ENCODE data around the gene RBM15.

The RBM15 gene

DNA sequence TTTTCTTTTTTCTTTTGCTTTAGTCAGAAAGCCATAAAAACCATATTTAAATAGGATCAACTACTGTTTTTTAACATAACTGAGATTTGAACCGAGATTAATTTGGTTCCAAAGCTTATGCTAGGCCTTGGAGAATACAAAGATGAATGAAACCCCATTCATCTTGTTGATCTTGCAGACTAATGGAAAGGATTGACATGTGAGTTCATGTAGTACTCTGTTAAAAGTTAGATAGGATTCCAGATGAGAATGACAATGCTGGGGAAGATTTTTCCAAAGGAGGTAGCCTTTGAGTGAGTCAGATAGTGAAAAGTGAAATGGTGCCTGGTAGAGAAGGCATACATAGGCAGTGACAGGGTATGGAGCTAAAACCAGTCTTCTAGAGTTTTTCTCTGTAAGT, 22.7 kb downstream of the RBM15 start:
- DNase-seq: no peak

DNA sequence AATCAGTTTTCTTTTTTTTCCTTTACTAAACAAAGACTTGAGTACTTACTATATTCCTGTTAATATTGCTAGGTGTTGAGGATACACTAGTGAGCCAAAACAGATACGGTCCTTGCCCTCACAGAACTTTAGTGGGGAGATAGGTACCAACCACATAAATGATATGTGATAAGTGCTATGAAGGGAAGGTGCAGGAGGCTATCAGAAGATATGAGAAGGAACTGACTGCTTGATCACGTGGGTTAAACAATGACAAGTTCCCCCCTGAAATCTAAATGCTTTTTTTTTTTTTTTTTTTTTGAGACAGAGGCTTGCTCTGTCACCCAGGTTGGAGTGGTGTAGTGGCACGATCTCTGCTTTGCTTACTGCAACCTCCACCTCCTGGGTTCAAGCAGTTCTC, 25.0 kb downstream of the RBM15 start:
- DNase-seq: no peak

- no peak for DNase-seq
Observed at GRCh38 chr1:110370827-110371226, 31.6 kb downstream of the RBM15 start.

- DNase-seq: no peak
Observed at GRCh38 chr1:110375490-110375889, 36.3 kb downstream of the RBM15 start.

DNA sequence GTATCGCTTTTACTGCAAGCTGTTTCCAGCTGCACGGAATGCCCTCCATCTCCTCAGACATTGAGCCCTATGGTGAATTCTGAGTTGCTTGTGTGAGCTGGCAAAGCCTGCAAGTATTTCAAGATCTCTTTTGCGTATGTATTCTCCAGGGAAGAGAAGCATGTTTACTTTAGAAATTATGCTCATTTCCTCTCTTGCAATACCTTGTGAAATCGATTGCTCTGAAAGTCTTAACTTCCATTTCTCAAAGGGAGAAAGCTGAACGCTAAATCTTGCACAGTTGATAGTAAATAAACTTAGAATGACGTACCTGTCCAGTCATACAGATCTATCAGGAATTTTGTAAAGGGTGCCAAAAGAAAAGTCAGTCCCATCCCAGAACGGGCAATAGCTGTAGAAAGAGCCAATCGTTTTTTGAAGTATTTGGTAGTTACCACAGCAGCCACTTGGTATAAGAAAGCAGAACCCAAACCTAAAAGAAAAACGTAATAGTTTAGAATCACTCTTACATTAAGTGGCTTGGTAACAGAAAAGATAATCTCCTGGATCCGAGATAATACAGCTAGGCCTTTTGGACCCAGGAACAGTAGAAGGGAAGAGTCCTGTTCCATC, 41.6 kb downstream of the RBM15 start:
- DNase-seq: no peak

DNA sequence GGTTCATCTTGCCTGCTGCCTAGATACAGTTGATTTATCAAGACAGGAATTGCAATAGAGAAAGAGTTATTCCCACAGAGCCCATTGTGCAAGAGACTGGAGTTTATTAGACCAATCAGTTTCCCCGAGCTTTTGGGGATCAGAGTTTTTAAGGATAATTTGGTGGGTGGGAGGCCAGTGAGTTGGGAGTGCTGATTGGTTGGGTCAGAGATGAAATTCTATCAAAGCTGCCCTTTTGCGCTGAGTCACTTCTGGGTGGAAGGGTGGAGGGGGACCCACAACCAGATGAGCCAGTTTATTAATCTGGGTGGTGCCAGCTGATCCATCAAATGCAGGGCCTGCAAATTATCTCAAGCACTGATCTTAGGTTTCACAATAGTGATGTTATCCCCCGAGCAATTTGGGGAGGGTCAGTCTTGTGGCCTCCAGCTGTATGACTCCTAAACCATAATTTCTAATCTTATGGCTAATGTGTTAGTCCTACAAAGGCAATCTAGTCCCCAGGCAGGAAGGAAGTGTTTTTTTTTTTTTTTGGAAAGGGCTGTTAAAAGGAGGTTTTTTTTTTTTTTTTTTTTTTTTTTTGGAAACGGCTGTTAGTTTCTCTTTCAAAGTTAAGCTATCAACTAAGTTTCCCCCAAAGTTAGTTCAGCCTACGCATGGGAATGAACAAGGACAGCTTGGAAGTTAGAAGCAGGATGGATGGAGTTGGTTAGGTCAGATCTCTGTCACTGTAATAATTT, 44.2 kb downstream of the RBM15 start:
- no peak for DNase-seq

- DNase-seq: no peak
Observed at GRCh38 chr1:110384581-110385321, 45.6 kb downstream of the RBM15 start.

GRCh38 chr1:110385369-110385768, 46.2 kb downstream of the RBM15 start:
- DNase-seq: no peak

GRCh38 chr1:110387048-110387754, 48.0 kb downstream of the RBM15 start:
- DNase-seq: no peak

GRCh38 chr1:110390096-110390495, 50.9 kb downstream of the RBM15 start:
- peak; percentile 47 for DNase-seq

GRCh38 chr1:110390692-110391245, 51.6 kb downstream of the RBM15 start, which contains the start of gene SLC16A4:
TSS of gene SLC16A4 (minus strand) at chr1:110391026. CDS start at chr1:110389323, 1,703 bp downstream.
- peak; percentile 77 for DNase-seq

DNA sequence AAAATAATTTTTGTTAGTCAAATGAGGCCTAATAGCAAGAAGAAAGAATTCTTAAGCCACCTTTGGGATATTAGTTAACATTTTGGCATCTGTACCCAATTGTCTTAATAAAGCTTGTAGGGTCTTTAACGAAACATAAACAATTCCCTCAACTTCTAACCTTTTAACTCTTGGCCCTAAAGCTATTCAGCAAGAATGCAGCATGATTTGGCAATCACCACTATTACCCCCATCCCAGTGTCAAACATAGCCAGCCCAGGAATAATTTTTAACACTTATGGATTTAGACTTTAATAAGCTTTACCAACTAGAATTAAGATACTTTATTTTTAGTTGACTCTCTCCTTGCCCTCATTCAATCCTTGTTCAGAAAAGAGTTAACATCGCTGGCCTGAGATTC, 54.1 kb downstream of the RBM15 start:
- no peak for DNase-seq

- no peak for DNase-seq
Observed at GRCh38 chr1:110393691-110394492, 54.7 kb downstream of the RBM15 start.

DNA sequence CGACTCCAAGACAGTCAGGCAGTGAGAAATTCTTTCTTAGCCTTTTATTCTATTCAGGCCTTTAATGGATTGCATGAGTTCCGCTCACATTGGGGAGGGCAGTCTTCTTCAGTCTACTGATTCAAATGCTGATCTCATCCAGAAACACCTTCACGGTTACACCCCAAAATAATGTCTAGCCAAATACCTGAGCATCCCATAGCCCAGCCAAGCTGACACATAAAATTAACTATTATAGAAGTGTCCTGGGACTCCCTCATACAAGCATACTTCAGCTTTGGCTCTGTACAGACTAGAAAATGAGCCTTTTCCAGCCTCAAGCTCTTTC, 55.3 kb downstream of the RBM15 start:
- no peak for DNase-seq

All from NCI-H1694 treated with DMSO at 0.1 percent for 48 hours (cell line).